HG03280 (cell line): ENCODE data around the gene TMEM147.
A peak's percentile ranks its signal among the peaks of the same experiment; 100 is the strongest.
"Not testable (repeated sequence)": the region's sequence is repeated elsewhere in the genome, so short reads cannot be mapped to it uniquely, and the experiment has no call there.

ENCODE experiments used
- ATAC-seq: cut with Tn5 transposase; IDR thresholded peaks from one replicate; pipeline ENCODE4 v1.9.1; 2021; ENCODE audit warnings: mild to moderate bottlenecking, moderate library complexity; ENCODE audit not compliant: unreplicated experiment

TMEM147 gene

DNA sequence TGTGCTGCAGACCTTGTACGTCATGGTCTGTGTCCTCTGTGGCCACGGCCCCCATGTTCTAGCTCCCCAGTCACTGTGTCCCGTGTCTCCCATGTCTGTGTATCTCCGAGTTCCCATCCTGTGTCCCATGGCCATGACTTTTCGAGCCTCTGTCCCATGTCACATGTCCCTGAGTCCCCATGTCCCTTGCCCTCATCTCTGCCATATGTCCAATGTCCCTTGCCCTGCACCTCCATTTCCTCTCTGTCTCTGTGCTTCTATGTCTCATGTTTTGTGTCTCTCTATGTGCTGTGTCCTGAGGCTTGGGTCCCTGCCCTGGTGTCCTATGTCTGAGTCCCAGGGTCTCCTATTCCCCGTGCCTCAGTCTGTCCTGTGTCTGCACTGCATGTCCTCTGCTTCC lies 16.0 kb downstream of the TMEM147 start:
- ATAC-seq, result no peak

DNA sequence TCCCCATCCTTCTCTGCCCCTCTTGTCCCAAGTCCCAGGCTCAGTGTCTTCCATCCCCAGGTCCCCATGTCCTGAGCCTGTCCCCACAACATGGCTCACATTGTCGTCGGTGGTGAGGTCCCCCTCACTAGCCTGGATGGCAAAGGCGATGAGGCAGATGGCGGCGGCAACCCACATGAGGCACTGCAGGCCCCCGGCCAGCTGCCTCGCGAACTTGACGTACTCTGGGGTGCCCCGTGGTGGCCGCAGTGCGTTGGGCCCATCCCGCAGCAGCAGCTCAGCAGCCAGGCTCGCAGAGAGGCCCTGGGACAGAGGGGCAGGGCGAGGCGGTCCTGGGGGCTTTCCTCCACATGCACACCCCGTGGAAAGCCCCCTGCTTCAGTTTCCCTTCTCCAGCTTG lies 16.9 kb downstream of the TMEM147 start:
- ATAC-seq, result no peak

DNA sequence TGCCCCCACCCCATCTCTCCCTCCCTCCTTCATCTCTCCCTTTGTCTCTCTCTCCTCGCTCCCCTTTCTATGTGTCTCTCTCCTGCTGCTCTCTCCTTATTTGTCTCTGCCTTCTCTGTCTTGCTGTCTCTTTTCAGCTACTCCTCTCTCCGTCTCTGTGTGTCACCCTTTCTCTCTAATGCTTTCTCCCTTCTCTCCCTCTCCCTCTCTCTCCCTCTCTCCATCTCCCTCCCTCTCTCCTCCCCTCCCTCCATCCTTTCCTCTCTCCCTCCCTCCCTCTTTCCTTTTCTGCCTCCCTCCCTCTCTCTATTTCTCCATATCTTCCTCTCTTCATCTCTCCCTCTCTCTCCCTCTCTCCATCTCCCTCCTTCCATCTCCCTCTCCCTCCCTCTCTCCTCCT lies 17.4 kb downstream of the TMEM147 start:
- ATAC-seq, result no peak

DNA sequence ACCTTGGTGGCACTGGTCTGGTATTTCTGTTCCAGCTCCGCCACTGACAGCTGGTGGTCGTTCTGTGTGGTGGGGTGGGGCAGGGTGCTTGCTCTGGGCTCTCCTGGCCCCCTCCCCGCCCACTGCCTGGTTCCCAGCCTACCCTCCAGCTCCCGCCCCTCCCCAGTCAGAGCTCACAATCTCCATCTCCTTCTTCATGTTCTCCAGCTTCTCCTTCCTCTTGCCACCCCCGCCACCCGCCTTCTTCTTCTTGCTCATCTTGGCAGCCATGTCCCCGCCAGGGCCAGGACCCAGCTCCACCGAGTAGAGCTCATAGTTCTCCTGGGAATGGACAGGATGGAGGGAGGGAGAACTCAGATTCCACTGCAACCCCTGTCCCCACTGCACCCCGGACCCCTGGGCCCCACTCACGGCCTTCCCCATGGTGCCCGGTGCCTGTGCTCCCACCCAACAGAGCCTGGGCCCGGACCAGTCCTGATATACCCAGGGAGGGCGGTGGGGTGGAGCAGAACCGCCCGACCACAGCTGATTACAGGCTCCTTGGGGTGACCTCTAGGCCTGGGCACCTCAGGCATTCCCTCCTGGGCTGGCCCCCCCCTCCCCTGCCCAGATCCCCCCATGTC lies 17.9 kb downstream of the TMEM147 start, which contains the start of gene ATP4A:
ATP4A (minus strand) TSS at position 452 of the 623 bp plus-strand sequence; CDS start at position 423, 29 bp downstream.
- no peak for ATAC-seq

DNA sequence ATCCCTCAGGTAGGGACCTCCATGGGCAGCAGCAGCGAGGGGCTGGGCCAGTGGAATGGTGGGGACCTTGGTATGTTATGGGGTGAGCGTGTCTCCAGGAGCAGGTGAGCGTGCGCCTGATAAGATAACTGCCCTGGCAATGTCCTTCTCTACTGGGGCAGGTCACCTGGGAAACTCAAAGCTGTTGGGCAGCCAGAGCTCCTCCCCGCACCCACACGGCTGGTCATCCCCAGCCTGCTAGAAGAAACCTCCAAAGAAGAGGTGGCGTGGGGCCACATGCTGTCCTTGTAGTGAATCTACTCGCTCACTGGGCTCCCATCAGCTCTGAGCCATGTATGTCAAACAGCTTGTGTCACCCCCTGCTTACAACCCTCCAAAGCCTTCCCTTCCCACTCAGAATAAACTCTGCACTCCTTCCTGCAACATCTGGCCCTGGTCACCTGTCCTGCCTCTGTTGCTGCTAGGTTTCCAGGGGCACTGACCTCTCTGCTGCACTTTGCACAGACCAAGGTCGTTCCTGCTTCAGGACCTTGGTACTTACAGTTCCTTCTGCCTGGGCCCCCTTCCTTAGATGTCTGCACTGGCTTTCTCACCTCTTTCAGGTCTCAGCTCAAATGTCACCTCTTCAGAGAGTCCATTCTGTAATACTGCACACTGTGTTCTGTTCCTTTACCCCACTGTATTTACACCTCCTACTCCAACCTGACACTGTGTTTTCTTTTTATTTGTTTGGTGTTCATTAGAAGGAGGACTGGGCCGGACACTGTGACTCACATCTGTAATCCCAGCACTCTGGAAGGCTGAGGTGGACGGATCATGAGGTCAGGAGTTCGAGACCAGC lies 19.8 kb downstream of the TMEM147 start:
- no peak for ATAC-seq

DNA sequence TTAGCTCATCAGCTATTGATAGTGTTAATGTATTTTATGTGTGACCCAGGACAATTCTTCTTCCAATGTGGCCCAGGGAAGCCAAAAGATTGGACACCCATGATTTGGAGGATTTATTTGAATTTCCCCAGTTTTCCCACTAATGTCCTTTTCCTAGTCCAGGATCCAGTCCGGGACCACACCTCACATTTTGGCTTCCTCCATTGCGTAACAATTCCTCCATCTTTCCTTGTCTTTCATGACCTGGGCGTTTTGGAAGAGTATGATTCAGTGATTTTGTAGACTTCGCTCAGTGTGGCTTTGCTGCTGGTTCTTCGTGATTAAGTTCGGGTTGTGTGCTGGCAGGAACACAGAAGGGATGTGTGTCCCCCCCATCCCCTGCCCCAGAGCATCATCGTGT lies 21.3 kb downstream of the TMEM147 start:
- no peak for ATAC-seq

DNA sequence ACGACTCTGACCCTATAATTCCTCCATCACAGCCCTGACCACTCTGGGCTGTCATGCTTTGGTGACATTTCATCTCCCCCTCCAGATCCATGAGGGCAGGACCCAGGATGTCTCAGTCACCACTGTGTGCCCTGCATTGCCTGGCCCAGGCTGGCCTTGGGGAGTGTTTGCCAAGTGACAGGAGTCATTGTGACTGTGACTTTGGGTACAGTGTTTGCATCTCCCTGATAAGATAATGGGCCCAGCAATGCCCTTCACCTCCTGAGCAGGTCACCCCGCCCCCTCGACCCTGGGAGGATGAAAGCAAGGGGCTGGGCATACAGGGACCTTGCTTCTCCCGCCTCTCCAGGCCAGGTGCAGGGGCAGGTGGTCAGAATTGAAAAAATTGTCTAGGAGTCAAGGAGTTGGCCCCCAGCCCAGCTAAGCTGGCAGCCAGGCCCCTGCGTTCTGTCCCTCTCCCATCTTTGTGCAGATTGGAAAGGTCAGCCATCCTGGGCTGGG lies 23.9 kb downstream of the TMEM147 start:
- no peak for ATAC-seq

DNA sequence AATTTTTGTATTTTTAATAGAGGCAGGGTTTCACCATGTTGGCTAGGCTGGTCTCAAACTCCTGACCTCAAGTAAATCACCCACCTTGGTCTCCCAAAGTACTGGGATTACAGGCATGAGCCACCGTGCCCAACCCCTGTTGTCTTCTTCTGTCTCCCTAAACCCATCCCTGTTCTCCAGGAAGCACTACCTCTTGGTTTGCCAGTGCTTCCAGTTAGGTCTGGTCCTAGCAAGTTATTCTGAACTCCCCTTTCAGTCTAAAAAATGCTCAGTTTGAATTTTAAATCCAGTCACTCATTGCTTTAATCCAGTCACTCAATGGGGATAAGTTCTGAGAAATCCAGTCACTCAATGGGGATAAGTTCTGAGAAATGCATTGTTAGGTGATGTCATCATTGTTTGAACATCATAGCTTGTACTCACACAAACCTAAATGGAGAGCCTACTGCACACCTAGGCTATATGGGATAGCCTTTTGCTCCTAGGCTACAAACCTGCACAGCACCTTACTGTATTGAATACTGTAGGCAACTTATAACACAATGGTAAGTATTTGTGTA lies 26.1 kb downstream of the TMEM147 start:
- no peak for ATAC-seq

DNA sequence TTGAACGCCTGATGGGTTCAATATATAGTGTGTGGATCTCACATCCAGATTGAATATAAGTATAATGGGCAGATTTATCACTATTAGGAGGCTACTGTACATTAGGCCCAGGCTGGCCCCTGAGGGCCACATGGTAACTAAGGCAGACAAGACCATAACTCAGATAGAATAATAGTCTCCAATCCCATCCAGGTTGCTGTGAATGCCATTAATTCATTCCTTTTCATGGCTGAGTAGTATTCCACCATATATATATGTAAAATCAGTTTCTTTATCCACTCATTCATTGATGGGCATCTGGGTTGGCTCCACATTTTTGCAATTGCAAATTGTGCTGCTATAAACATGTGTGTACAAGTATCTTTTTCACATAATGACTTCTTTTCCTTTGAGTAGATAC lies 32.5 kb downstream of the TMEM147 start:
- ATAC-seq, result no peak

DNA sequence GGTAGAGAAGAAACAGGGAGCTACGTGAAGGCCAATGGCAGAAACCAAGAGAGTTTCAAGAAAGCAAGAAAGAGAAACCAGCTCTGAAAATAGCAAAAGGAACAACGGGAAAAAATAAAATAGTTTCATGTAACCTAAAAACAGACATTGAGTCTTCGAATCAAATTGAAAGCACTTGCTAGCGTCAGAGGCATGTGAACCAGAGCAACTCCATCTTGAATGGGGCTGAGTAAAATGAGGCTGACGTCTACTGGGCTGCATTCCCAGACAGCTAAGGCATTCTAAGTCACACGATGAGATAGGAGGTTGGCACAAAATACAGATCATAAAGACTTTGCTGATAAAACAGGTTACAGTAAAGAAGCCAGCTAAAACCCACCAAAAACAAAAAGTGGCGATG lies 33.3 kb downstream of the TMEM147 start:
- ATAC-seq, result no peak

DNA sequence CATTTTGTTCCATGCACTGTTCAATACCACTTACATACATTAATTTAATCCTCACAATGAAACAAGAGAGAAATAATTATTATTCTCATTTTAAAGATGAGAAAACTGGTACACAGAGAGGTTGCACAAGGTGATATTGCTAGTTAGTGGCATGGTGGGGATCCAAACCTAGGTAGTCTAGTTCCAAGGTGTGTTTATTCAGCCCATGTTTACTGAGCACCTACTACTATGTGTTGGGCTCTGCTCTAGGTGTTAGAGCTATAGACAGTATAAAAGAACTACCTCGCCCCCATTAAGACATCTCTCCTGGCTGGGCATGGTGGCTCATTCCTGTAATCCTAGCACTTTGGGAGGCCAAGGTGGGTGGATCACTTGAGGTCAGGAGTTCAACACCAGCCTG lies 37.3 kb downstream of the TMEM147 start:
- ATAC-seq, result no peak

DNA sequence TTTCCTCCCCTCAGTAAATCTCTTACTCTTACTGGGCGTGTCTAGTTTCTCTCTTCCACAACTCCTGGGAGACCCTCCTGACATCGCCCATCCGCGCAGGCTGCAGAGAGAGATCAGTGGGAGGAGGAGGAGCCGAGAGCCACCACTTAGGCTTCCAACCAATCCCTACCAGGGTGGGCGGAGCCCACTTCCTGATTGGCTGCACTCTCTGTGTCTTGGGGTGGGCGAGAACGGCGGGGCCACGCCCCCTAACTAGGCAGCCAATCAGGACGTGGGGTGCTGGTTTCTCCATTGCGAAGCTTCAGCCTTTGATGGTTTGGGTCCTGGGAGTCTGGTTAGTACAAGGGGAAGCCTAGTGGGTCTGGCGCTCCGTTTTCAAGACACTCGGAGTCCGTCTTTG lies 40.4 kb downstream of the TMEM147 start, which contains the start of gene PMIS2:
PMIS2 (plus strand) TSS at position 326 of the 400 bp plus-strand sequence. CDS start 87 bp downstream, outside the sequence.
- ATAC-seq, result no peak

DNA sequence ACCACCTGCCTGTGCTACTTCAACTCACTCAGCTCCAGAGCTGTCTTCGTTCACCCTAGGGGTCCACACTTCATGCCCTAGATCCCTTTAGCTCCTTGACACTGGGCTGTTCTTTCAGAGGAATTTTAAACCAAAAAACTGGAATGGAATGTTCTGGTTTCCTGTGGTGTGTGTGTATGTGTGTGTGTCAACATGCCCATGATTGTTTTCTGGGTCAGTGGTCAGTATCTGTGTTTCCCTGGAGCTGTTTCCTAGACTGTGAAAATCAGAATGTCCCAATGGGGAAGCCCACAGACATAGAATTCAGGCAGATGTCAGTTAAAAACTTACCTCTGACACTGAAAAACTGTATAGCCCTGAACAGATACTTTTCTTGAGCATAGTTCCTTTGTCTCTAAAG lies 41.9 kb downstream of the TMEM147 start:
- ATAC-seq, result no peak

DNA sequence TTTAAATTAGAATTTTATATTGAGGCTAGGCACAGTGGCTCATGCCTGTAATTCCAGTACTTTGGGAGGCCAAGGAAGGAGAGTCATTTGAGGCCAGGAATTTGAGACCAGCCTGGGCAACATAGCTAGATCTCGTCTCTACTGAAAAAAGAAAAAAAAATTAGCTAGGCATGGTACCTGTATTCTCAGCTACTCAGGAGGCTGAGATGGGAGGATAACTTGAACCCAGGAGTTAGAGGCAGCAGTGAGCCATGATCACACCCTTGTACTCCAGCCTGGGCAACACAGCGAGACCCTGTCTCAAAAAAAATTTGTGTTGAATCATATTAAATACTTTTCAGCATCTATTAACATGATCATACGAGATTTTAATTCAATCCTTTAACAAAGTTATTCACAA lies 45.4 kb downstream of the TMEM147 start:
- no peak for ATAC-seq

DNA sequence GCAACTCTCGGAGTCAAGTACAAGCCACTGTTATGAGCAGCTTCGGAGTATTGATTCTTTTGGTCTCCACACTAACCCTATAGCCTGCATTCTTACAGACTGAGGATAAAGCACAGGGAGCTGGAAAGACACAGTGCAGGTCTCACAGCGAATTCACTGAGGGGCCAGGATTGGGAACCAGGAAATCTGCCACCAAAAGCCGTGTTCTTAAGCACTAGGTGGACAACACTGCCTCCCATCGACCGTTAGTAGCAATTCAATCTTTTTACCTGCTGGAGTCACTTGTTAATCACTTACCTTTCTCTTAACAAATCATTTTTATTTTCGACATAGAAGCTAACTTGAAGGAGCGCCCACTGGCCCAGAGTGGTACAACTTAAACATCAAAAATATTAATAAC lies 46.8 kb downstream of the TMEM147 start:
- ATAC-seq, result no peak

DNA sequence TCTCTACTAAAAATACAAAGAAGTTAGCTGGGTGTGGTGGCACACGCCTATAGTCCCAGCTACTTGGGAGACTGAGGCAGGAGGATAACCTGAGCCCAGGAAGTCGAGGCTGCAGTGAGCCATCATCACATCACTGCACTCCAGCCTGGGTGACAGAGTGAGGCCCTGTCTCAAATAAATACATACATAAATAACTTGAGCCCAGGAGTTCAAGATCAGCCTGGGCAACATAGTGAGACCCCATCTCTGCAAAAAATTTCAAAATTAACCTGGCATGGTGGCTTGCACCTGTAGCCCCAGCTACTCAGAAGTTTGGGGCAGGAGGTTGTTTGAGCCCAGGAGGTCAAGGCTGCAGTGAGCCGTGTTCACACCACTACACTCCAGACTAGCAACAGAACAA lies 49.6 kb downstream of the TMEM147 start:
- not testable (repeated sequence) for ATAC-seq

DNA sequence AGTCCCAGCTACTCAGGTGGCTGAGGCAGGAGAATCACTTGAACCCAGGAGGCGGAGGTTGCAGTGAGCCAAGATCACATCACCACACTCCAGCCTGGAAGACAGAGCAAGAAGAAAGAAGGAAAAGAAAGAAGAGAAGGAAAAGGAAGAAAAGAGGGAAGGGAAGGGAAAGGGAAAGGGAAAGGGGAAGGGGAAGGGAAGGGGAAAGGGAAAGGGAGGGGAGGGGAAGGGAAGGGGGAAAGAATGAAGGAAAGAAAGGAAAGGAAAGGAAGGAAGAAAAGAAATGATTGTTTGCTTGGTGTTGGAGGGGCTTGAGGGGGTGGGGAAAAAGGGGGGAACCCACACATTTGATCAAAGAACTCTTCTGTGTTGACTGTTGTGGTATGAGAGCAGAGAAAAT lies 50.5 kb downstream of the TMEM147 start:
- no peak for ATAC-seq

DNA sequence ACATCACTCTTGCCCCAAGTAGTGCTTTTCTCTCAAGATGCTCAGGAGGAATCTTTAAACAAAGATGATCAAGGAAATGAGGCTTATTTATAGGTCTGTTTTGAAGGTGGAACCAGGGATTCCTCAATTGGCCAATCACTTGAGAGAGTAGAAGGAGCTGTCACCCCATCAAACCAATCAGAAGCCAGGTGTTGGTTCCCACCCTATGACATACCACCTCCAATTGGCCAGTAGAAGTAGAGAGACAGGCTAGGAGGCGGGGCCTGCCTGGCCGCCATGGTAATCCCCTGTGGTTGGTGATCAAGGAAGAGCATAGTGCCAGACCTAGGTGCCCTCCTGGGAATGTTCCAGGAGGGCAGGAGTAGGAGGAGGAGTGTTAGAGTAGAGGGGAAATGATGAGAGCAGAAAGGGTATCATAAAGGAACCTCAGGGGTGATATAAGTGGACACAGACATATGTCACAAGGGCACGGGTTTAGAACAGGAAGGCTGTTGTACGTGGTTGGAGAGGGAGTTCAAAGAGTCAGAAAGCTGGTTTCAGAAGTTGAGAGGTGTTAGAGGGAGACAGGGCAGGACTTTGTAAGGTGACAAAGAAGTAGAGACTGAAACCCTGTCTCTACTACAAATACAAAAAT lies 51.1 kb downstream of the TMEM147 start:
- peak; percentile 55 for ATAC-seq
